ENCODE data around the gene SCN5A.
A peak's percentile ranks its signal among the peaks of the same experiment; 100 is the strongest.

SCN5A gene

DNA sequence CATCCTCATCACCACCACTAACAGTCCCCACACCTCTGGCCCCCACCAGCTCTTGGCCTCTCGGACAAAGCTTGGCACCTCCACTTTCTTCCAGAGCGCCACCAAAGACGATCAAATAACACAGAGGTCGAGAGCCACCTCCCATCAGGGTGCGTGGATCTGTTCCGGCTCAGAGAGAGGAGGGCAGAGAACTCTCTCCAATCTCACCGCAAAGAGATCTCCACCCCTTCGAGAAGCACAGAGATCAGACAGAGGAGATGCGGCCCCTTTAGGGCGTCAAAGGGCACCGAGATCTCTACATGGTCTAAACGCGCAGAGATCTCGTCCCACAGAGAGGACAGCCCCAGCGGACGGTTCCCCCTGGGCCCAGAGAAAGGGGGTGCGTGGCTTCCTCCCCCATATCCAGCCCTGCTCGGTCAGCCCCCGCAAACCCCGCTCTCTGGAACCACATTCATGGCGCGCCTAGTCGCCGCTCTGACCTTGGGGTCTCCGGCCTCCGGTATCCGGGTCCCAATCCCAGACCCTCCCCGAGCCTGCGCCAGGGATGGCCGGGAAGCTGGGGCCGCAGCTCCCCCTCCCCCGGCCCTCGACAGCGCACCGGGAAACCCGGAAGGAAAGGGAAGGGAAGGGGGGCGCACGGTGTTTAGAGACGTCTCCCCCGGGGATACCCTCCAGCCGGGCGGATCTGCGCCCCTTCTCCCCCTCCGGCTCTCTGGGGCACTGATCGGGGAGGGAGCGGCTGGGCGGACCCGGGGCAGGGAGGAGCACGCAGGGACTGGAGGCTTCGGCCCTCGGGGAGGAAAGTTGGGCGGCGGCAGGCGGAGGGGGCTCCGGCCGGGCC is 608 bp downstream of the SCN5A start:
- no peak for DNase-seq (ENCODE audit: extremely low spot score)
- CTCF ChIA-PET: no interaction called here
- no peak for TF ChIP-seq CTBP1 (IDR thresholded peaks at IDR 0.05; ENCODE audit: borderline replicate concordance)
- TF ChIP-seq, protein P1, sequence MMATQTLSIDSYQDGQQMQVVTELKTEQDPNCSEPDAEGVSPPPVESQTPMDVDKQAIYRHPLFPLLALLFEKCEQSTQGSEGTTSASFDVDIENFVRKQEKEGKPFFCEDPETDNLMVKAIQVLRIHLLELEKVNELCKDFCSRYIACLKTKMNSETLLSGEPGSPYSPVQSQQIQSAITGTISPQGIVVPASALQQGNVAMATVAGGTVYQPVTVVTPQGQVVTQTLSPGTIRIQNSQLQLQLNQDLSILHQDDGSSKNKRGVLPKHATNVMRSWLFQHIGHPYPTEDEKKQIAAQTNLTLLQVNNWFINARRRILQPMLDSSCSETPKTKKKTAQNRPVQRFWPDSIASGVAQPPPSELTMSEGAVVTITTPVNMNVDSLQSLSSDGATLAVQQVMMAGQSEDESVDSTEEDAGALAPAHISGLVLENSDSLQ (IDR thresholded peaks at IDR 0.05): no peak
- no peak for TF ChIP-seq FOXK2 (IDR thresholded peaks at IDR 0.05)
- no peak for TF ChIP-seq BHLHE40 (IDR thresholded peaks at IDR 0.05; ENCODE audit: borderline replicate concordance)
- no peak for TF ChIP-seq HDGF (IDR thresholded peaks at IDR 0.05; ENCODE audit: borderline replicate concordance)
- TF ChIP-seq L3MBTL2 (conservative IDR thresholded peaks at IDR 0.05): no peak
- TF ChIP-seq TARDBP (IDR thresholded peaks at IDR 0.05): no peak
- TF ChIP-seq LEF1 (IDR thresholded peaks at IDR 0.05; ENCODE audit: borderline replicate concordance): no peak
- POLR2A ChIA-PET: no interaction called here

DNA sequence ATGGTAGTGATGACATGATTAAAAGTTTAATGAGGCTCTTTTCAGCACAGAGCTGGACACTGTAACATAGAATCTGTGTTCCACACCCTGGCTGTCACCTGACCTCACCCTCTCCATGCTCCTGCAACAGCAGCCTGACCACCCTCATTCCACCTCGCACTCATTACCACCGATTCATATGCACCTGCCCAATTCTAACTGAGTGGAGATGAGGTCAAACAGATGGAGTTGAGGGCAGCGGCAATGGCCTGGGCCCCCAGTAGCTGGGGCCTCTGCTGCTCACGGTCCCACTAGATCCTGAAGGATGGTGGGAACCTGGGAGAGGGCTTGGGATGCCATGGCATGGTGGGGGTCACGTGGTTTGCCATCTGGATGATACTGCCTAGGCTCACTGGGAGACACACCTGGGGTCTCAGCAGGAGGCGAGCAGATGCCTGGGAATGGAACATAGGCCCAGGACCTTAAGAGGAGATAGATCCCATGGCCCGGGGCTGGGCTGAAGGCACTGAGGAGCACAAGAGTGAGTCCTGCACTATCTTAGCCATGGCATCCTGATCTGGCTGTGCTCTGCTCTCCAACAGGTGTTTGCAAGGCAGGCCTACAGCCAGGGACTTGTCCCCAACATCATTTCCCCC is 1.3 kb downstream of the SCN5A start:
- DNase-seq (ENCODE audit: extremely low spot score): no peak
- CTCF ChIA-PET: interaction anchor here (2.2 kb wide), 1 partner anchor 18 kb away, joined by 8 read pairs; no protein-coding TSS in a partner anchor
- POLR2A ChIA-PET: no interaction called here
- no peak for TF ChIP-seq FOXK2 (IDR thresholded peaks at IDR 0.05)
- no peak for TF ChIP-seq SP1 (IDR thresholded peaks at IDR 0.05)
- TF ChIP-seq CTBP1 (IDR thresholded peaks at IDR 0.05; ENCODE audit: borderline replicate concordance): no peak
- TF ChIP-seq ARNT (IDR thresholded peaks at IDR 0.05): no peak
- TF ChIP-seq HDGF (IDR thresholded peaks at IDR 0.05; ENCODE audit: borderline replicate concordance): no peak
- TF ChIP-seq SUZ12 (IDR thresholded peaks at IDR 0.05): no peak

DNA sequence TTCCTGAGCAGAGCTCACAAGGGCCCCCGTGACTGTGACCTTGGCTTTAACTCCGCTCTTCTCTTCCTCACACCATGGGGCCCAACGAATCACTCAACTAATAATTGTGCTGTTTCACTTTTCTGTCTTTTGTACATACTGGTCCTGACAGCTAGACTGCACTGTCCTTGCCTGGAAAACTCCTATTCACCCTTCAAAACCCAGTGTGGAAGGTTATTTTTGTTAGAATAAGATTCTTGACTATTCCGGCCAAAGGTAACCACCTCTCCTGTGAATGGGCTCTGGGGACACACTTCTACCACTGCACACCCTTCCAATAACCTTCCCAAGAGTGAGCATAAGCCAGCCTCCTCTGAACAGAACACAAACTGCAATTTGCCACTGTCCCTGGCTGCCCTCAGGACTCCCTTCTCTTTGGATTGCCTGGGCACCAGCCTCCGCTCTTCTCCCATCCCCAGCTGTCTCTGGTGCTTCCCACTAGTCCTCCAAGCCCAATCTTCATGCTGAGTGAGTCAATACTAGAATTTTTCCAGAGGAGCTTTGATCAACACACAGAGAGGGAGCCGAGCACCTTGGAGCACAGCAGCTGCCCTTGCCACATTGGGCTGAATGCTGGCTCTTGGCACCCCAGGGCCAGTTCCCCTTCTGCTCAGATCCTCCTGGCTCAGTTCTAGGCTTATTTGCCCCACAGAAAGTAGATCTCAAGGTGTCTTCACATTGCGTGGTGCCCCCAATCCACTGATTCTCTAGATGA is 2.1 kb downstream of the SCN5A start:
- ChIA-PET CTCF (interaction anchor here (0.6 to 2.2 kb wide), 6 partner anchors 9 to 352 kb away, joined by 3 to 8 read pairs (median 4); no protein-coding TSS in a partner anchor), POLR2A (no interaction called here)
- no peak for DNase-seq (ENCODE audit: extremely low spot score)
- TF ChIP-seq ARNT (IDR thresholded peaks at IDR 0.05) (no peak), L3MBTL2 (conservative IDR thresholded peaks at IDR 0.05) (no peak), FOXM1 (IDR thresholded peaks at IDR 0.05; ENCODE audit: borderline replicate concordance) (no peak), TARDBP (IDR thresholded peaks at IDR 0.05) (no peak), BHLHE40 (IDR thresholded peaks at IDR 0.05; ENCODE audit: borderline replicate concordance) (no peak), FOXK2 (IDR thresholded peaks at IDR 0.05) (no peak), CTBP1 (IDR thresholded peaks at IDR 0.05; ENCODE audit: borderline replicate concordance) (no peak), LEF1 (IDR thresholded peaks at IDR 0.05; ENCODE audit: borderline replicate concordance) (no peak), NFRKB (IDR thresholded peaks at IDR 0.05) (no peak), FOXA1 (IDR thresholded peaks at IDR 0.05) (no peak), ELF4 (IDR thresholded peaks at IDR 0.05) (no peak), SUZ12 (IDR thresholded peaks at IDR 0.05) (no peak), HDGF (IDR thresholded peaks at IDR 0.05; ENCODE audit: borderline replicate concordance) (no peak), SP1 (IDR thresholded peaks at IDR 0.05) (no peak), ZNF384 (IDR thresholded peaks at IDR 0.05) (no peak)
- TF ChIP-seq, protein P1 (IDR thresholded peaks at IDR 0.05): no peak

DNA sequence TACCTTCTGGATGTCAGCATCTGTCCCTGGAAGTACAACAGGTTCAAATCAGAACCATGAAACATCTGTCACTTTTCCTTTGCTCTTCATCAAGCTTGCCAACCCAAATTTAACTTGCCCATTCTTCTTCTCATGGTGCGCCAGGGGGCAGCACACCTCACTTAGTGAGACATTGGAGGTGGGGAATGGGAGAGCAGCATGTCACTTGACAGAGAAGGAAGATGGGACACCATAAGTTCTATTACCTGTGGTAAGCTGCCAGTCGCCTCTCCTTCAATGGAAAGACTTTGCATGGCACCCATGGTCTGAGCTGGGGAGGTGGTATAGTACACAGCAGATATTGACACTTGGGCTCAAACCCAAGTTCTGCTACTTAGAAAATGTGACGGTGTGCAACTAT is 2.9 kb downstream of the SCN5A start:
- POLR2A ChIA-PET: interaction anchor here (0.8 kb wide), 1 partner anchor 34 kb away, joined by 3 read pairs; no protein-coding TSS in a partner anchor
- CTCF ChIA-PET: interaction anchor here (0.6 to 2.2 kb wide), 7 partner anchors 10 to 353 kb away, joined by 3 to 8 read pairs (median 4); no protein-coding TSS in a partner anchor
- TF ChIP-seq ZNF384 (IDR thresholded peaks at IDR 0.05) (no peak), ELF4 (IDR thresholded peaks at IDR 0.05) (no peak), TARDBP (IDR thresholded peaks at IDR 0.05) (no peak), FOXM1 (IDR thresholded peaks at IDR 0.05; ENCODE audit: borderline replicate concordance) (no peak)
- peak; percentile 31 for DNase-seq (ENCODE audit: extremely low spot score)

DNA sequence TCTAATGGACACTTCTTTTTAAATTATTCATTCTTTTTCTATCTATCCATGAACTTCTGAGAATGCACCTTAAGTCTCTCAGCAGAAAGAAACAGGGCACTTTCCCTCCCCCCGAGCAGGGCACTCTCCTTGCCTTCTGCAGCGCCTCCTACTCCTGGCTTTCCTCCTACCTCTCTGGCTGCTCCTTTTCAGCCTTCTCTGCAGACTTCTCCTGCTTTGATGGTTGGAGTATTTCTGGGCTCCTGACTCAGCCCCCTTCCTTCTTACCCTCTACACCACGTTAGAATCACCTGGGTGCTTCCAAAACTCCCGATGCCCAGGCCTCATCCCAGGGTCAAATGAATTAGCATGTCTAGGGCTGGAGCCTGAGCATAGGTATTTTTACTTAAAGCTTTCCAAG is 3.4 kb downstream of the SCN5A start:
- ChIA-PET CTCF (interaction anchor here (0.7 to 2.2 kb wide), 3 partner anchors 15 to 192 kb away, joined by 3 to 8 read pairs (median 4); no protein-coding TSS in a partner anchor), POLR2A (interaction anchor here (0.8 kb wide), 1 partner anchor 33 kb away, joined by 3 read pairs; no protein-coding TSS in a partner anchor)
- DNase-seq (ENCODE audit: extremely low spot score): no peak
- TF ChIP-seq, protein P1 (IDR thresholded peaks at IDR 0.05): no peak
- TF ChIP-seq FOXA1 (IDR thresholded peaks at IDR 0.05) (no peak), TARDBP (IDR thresholded peaks at IDR 0.05) (no peak), CTBP1 (IDR thresholded peaks at IDR 0.05; ENCODE audit: borderline replicate concordance) (no peak)

DNA sequence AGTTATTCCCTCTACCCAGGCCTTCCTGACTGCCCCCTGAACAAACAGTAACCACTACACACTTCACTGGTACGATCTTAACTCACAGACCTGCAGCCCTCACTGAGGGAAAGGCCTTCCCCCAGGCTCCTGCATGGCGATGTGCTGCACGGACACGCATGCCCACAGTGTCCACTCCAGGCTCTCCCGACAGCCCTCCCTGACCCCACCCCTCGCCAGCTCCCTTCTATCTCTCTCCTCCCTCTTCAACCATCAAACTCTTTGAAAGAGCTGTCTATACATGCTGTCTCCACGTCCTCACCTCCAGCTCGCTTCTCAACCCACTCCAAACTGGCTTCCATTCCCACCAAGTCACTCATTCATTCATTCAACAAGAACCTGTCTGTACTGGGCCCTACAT is 3.9 kb downstream of the SCN5A start:
- ChIA-PET POLR2A (no interaction called here), CTCF (no interaction called here)
- DNase-seq (ENCODE audit: extremely low spot score): no peak
- TF ChIP-seq TARDBP (IDR thresholded peaks at IDR 0.05): no peak
- no peak for TF ChIP-seq HDGF (IDR thresholded peaks at IDR 0.05; ENCODE audit: borderline replicate concordance)
- TF ChIP-seq FOXM1 (IDR thresholded peaks at IDR 0.05; ENCODE audit: borderline replicate concordance): no peak
- no peak for TF ChIP-seq ELF4 (IDR thresholded peaks at IDR 0.05)
- no peak for TF ChIP-seq L3MBTL2 (conservative IDR thresholded peaks at IDR 0.05)
- TF ChIP-seq LEF1 (IDR thresholded peaks at IDR 0.05; ENCODE audit: borderline replicate concordance): no peak
- TF ChIP-seq ARNT (IDR thresholded peaks at IDR 0.05): no peak
- no peak for TF ChIP-seq BHLHE40 (IDR thresholded peaks at IDR 0.05; ENCODE audit: borderline replicate concordance)
- TF ChIP-seq FOXK2 (IDR thresholded peaks at IDR 0.05): no peak

Measured in HEK293T (cell line).